T-helper 1 cell treated with Interleukin-12 subunit alpha and Interleukin-12 subunit beta and Interleukin-4 antibody, amounts not matched to agents 30 ng/mL and 1 ng/mL, for 36 hours (primary cell): Measurements from ENCODE around the gene MOCOS. TPM values are rescaled to one million over a fixed set of nuclear protein-coding genes. Genes with fewer than 3 reads are reported as not detected.

ENCODE experiments used
- intact Hi-C: fragments of 100-400 bp; cut with micrococcal nuclease; formaldehyde crosslinking; loops from one replicate; pipeline ENCODE4 v1.15.1; 2024
- total RNA-seq: library from RNA; stranded (reverse); gene quantifications from 2 replicates; pipeline ENCODE4 v1.2.3, GENCODE V29; 2022

MOCOS gene
- total RNA-seq, 1 donor from 2014 or later, result 0.17 TPM

DNA sequence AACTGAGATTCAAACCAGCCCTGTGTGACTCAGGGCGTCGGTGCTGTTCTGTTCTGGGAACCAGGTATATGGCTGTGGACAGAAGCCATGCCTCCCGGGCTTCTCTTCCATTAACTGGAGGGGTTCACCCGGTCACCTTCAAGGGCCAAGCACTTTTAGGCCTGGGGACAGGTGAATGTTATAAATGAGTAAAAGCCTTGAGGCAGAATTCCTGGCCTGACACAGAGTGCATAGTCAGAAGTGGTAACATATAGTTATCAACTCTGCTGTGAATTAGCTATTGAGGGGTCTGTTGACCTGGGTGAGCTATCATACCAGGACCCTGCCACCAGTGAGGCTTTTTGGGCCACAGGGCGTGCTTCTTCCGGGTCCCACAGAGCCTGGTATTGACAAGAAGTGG, 112.9 kb downstream of the MOCOS start:
- intact Hi-C loops, result no loop called here

GRCh38 chr18:36301884-36302283, 114.6 kb downstream of the MOCOS start:
- intact Hi-C loops, result no loop called here

GRCh38 chr18:36302676-36303075, 115.4 kb downstream of the MOCOS start:
- intact Hi-C loops, result no loop called here

GRCh38 chr18:36303211-36303844, 116.0 kb downstream of the MOCOS start:
- intact Hi-C loops, result no loop called here

GRCh38 chr18:36304723-36305122, 117.4 kb downstream of the MOCOS start:
- intact Hi-C loops, result no loop called here

- intact Hi-C loops, result no loop called here
Observed at GRCh38 chr18:36305375-36305774, 118.1 kb downstream of the MOCOS start.

DNA sequence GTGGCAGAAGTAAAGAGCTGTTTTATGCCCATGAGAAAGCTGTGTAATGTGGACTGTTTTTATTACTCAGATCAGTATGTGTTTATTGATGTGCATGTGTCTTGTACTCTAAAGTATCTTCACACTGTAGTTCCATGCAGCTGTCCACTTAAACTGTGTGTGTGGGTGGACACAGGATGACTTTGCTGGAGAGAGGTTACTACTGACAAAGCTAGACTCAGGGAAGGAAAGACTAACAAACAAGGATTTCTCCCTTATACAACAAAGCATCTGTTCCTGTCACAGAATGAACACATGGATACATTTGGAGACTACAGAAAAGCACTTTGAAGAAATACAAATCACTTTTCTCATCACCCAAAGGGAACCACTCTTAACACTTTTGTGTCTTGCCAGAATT, 120.2 kb downstream of the MOCOS start:
- intact Hi-C loops, result no loop called here

GRCh38 chr18:36308711-36309435, 121.6 kb downstream of the MOCOS start:
- intact Hi-C loops, result no loop called here

GRCh38 chr18:36309436-36310391, 122.4 kb downstream of the MOCOS start:
- intact Hi-C loops, result no loop called here

DNA sequence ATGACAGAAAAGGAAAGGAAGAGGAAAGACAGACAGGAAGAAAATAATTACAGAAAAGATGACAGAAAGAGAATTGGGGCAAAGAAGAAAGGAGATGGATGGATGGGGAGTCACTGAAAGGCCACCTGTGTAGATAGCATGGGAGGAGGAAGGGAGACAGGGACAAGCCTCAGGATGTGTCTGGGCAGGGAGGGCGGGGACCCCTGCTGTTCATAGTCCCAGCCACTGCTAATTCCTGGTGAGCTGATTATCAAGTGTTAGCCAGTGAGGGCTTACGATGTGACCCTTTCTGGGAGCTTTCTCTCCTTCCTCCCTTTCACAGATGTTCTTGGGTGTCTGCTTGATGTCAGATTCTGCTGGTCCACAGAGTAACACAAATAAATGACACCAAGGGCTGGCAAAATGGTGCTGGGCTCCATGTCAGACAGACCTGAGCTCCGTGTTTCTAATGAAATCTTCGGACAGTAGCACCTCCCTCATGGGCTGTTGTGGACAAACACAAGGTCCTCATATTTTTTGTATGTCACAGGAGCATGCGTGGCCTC, 123.8 kb downstream of the MOCOS start:
- intact Hi-C loops, result no loop called here

DNA sequence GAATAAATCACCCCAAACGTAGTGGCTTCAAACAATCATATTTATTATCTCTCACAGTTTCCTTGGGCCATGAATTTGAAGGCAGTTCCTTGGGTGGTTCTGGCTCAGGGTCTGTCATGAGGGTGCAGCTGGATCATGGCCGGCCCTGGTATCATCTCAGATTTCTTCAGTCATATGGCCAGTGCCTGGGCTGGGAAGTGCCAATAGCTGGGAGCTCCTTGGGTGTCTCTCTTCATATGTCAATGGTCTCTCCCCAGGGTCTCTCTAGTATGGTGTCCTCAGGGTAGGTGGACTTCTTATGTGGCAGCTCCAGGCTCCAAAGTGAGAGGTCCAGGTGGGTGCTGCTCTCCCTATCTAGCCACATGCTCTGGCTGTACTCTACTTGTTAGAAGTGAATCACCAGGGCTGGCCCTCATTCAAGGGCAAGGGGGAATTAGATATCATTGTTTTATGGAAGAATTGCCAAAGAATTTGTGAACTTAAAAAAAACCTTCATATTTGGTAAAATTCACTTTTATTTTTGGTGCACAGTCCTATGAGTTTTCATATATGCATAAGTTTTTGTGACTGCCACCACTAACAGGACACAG, 125.6 kb downstream of the MOCOS start:
- intact Hi-C loops, result no loop called here

- intact Hi-C loops, result no loop called here
Observed at GRCh38 chr18:36314098-36314497, 126.8 kb downstream of the MOCOS start.

- intact Hi-C loops, result no loop called here
Observed at GRCh38 chr18:36314754-36315153, 127.5 kb downstream of the MOCOS start.

DNA sequence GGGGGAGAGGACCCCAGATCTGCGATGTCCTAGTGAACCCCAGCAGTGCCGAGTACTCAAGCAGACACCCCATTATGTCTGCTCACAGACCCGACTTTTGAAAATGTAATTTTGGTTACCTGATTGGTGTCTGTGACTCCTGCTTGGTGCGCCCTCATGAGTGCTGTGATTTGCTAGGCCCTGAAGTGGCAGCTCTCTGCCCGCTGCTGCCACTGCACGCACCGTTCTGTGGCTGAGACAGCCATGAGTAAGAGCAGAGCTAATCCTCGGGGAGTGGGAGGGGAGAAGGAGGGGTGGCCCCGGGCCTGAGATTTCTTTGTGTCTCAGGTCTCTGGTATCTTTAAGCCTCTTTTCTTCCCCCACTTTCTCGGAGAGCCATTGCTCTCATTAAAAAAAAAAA, 128.4 kb downstream of the MOCOS start:
- intact Hi-C loops, result no loop called here

GRCh38 chr18:36316246-36316645, 128.9 kb downstream of the MOCOS start:
- intact Hi-C loops, result no loop called here

Other genes with a start within 250 kb of the MOCOS start
- gene RPRD1A, start 119.9 kb upstream of the MOCOS start, total RNA-seq, result 28.1 and 29.5 TPM in 2 replicates
- gene SLC39A6, start 58.2 kb upstream of the MOCOS start, total RNA-seq, result 28.5 and 30.5 TPM in 2 replicates
- 68.9 and 73.4 TPM in 2 replicates for gene ELP2, start 57.6 kb upstream of the MOCOS start, total RNA-seq
- gene FHOD3, start 110.2 kb downstream of the MOCOS start, total RNA-seq, result not detected in 2 replicates